ENCODE measurements around the gene C15orf40. TPM values are rescaled to one million over a fixed set of nuclear protein-coding genes. Genes with fewer than 3 reads are reported as not detected.
"Not testable (repeated sequence)": the region's sequence is repeated elsewhere in the genome, so short reads cannot be mapped to it uniquely, and the experiment has no call there.

C15orf40 gene
- 8.8 TPM for total RNA-seq
- long read RNA-seq, full-length matches to known transcripts, result 11 of 19 reads
- long read RNA-seq, partial matches to known transcripts, result 1 of 19 reads
- long read RNA-seq, other reads (novel, unspliced or antisense), result 7 of 19 reads

DNA sequence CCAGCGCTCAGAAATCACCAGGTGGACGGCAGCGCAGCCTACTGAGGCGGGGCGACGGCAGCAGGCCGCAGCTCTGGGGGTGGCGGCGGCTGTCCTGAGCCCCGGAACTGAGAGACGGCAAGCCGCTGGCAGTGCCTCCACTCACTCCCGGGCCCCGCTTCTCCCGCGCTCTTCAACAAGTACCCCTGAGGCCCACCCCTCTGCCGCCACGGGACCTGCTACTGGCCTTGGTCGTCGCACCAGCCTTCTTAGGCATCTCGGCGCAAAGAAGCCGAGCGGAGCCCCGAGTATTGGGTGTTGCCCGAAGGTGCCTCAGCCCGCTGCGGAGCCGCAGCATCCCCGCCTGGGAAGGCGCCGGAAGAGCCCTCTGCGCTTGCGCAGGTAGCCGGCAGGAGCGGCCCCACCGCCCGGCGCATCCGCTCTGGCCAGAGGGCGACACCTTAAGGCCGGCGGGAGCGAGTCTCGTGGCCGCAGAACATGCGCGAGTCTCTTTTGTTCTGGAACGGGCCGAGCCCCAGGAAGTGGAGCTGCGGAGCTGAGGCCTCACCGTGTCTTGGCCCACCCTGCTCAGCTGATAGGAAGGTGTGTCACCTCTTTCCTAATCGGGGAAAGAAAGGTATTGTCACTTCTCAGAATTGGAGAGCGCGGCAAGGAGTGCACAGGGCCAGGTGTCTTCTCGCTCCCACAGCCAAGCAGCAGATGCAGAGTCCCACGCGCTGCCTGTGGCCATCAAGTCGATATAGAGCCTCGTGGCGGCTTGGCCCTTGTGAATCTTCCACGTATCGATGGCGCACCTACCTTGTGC, at the start of gene C15orf40:
TSS of gene C15orf40 (minus strand) at position 369 of the 805 bp plus-strand sequence. CDS start at position 337, 32 bp downstream.
- ATAC-seq, result peak; percentile 99
- intact Hi-C loops (cut with micrococcal nuclease), result no loop called here
- peak; percentile 95 for DNase-seq

DNA sequence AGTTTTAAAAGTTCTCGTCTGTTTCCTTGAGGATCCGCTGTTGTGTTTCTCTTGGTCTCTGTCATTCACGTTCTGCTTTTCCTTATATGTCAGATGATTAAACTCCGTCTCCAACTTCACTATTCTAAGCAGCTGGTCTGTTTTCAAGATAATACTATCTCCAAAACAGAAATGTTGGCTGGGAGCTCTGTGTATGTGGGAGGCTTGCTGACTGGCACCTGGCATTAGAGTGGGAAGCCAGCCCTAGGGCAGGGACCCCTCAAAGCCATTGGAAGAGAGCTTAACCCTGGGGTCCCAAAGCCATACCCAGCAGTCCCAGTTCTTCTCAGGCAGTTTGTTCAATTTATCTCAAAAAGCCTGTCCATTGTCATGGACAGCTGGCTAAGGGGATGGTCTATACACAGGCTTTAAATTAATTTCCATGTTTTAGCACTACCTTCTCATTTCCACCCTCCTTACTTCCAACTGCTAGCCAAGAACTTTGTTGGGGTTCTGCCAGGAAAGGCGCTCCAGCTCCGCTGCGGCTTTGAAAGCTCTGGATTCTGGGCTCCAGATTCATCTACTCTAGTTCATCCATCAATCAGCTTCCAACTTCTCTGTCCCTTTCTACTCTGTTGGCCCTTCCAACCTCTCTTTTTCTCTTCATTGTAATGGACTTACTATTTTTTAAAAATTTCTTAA, 46.4 kb upstream of the C15orf40 start:
- intact Hi-C loops (cut with micrococcal nuclease), result no loop called here
- ATAC-seq, result peak; percentile 80
- no peak for DNase-seq

DNA sequence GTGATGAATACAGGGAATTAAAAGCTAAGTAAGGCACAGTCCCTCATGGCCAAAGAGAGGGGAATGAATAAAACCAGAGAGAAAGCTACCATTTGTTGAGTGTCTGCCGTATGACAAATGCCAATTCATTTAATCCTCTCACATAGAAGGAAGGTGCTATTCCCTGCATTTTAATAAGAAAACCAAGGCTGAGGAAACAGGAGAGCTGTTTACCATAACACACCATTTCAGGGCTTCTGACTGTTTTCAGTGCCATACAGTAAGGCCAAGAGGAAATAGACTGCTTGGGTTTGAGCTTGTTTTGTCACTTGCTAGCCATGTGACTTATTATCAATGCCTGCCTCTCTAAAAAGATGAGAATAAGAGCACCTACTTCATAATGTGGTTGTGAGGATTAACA, 45.6 kb upstream of the C15orf40 start:
- ATAC-seq (no peak), DNase-seq (no peak)
- intact Hi-C loops (cut with micrococcal nuclease), result no loop called here

DNA sequence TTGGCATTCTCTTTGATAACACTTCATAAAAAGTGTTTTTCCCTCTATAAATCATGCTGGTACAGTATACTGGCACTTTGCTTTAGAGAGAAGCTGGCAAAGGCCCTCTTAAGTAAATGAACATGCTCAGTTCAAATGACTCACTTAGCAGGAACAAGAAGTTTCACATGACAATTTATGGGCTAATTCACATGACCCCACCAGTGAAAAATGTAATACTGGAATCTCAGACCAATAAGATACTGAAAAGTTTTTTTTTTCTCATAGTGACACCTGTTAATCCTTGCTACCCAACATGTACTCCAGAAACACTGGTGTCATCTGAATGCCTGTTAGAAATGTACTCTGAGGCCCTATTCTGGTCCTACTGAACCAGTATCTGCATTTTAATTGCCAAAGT, 41.7 kb upstream of the C15orf40 start:
- intact Hi-C loops (cut with micrococcal nuclease), result no loop called here
- ATAC-seq (no peak), DNase-seq (no peak)

DNA sequence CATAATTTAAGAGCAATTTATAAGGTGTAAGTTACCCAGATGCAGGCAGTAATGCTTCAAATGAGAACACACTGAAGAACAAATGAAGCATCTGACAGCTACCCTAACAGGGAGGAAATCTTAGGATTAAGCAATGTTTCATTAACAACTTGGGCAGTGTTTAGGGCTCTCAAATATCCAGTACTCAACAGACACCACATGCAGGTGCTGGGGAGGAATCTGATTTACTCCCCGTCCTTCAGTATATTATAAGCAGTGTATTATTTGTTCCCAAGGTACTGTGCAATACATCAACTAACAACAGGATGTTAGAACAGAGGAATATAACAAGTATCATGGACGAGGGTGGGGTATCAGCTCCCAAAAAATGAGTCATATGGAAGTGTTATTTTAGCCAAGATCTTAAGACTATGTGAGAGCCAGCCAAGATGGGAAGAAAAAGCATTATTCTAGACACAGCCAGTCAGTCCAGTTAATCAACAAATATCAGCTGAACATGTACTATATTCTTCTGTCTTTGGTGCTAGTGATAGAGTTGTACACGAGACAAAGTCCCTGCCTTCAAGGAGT, 35.2 kb upstream of the C15orf40 start:
- DNase-seq, result no peak
- peak; percentile 47 for ATAC-seq
- intact Hi-C loops (cut with micrococcal nuclease), result no loop called here

DNA sequence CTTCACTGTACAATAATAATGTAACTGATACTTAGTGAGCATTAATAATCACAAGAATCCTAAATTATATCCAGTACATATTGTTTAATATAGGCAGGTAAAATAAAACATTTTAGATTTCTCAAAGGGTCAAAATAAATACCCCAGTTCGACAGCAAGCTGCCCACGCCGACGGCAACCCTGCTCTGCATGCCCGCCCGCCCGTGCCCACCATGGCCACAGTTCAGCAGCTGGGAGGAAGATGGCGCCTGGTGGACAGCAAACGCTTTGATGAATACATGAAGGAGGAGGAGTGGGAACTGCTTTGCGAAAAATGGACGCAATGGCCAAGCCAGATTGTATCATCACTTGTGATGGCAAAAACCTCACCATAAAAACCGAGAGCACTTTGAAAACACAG, 32.7 kb upstream of the C15orf40 start:
- no peak for DNase-seq
- no peak for ATAC-seq
- intact Hi-C loops (cut with micrococcal nuclease), result no loop called here

DNA sequence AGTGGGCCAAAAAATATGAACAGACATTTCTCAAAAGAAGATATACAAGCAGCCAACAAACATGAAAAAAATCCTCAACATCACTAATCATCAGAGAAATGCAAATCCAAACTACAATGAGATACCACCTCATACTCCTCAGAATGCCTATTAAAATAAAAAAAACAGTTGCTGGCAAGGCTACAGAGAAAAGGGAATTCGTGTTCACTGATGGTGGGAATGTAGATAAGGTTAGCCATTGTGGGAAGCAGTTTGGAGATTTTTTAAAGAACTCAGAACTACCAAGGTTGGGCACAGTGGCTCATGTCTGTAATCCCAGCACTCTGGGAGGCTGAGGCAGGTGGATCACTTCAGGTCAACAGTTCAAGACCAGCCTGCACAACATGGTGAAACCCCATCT, 27.8 kb upstream of the C15orf40 start:
- ATAC-seq (no peak), DNase-seq (no peak)
- intact Hi-C loops (cut with micrococcal nuclease), result no loop called here

DNA sequence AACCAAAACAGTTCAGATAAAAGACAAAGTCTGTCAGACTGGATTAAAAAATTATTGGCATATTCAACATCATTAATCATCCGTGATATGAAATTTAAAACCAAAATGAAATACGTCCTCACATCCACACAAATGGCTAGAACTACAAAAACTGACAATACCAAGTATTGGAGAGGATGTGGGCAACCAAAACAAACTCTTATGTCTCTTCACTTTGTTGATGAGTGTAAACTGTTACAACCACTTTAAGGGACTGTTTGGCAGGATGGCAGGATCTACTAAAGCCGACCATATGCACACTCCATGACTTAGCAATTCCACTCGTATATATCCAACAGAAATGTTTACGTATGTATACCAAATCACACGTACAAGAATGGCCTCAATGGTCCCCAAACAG, 24.8 kb upstream of the C15orf40 start:
- DNase-seq, result no peak
- intact Hi-C loops (cut with micrococcal nuclease), result no loop called here
- ATAC-seq, result no peak

DNA sequence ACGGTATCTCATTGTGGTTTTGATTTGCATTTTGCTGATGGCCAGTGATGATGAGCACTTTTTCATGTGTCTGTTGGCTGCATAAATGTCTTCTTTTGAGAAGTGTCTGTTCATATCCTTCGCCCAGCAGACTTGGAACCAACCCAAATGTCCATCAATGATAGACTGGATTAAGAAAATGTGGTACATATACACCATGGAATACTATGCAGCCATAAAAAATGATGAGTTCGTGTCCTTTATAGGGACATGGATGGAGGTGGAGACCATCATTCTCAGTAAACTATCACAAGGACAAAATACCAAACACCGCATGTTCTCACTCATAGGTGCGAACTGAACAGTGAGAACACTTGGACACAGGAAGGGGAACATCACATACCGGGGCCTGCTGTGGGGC, 19.8 kb upstream of the C15orf40 start:
- intact Hi-C loops (cut with micrococcal nuclease); DNase-seq; ATAC-seq: not testable (repeated sequence)

DNA sequence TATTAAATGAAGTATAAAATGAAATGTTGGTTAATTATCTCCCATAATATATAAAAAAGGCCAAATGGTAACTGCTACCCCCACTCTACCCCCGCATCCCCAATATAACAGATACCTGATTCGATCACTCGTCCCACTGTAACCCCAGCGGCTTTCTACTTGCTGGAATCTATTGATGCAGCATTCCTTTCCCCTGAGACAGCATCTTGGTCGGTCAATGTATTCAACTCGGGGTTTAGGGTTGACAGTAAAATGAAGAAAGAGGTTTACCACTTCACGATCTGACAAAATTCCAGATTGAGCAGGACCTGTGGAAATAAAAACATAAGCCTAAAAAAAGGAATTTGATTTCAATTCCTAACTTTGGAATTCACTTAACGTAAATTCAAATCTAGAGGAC, 18.6 kb upstream of the C15orf40 start:
- intact Hi-C loops (cut with micrococcal nuclease), result no loop called here
- ATAC-seq (no peak), DNase-seq (no peak)

DNA sequence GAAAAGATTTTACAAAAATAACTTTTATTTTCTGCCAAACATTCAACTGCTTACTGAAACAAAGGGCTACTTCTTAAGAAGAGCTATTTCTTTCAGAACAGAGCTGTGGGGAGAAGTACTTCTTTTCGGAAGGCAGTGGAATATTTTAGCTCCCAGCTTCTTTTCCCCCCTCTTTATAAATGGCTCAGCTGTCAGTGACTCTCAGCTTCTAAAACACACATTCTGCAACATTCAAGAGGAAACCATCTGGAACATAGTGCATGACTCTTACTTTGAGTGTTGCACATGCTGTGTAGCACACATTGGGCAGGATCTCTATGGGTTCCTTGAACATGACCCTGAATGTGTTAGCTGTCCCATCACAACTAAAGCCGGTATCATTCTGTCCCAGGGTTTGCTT, 7.0 kb upstream of the C15orf40 start:
- no peak for ATAC-seq
- intact Hi-C loops (cut with micrococcal nuclease), result no loop called here
- no peak for DNase-seq

DNA sequence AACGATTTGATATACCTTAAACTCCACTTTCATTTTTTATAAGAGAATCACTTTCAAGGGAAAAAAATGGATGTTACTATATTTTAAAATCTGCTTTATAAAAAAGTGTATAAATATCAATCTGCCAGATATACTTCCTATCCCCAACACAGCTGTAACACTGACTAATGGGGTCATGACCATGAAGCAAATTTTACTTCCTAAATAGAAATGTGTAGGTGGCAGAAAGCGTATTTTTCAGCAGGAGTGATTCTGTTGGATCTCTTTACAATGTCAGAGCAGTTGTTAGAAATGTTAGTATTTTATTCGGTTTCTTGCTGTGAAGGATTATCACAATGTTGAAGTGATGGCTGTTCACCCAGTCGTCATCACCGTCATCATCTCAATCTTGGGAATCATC, 5.5 kb upstream of the C15orf40 start:
- no peak for ATAC-seq
- DNase-seq, result no peak
- intact Hi-C loops (cut with micrococcal nuclease), result no loop called here

DNA sequence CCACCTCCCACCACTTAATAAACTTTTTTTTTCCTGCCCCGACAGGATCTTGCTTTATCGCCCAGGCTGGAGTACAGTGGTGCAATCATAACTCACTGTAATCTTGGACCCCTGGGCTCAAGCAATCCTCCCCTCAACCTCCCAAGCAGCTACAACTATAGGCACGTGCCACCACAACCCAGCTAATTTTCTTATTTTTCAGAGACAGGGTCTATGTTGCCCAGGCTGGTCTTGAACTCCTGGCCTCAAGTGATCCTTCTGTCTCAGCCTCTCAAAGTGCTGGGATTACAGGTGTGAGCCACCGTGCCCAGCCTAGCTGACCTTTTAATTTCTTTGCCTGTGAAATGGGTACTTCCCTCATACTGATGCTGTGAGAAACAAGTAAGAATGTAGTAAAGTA, 3.9 kb upstream of the C15orf40 start:
- intact Hi-C loops (cut with micrococcal nuclease), result no loop called here
- ATAC-seq (no peak), DNase-seq (no peak)

DNA sequence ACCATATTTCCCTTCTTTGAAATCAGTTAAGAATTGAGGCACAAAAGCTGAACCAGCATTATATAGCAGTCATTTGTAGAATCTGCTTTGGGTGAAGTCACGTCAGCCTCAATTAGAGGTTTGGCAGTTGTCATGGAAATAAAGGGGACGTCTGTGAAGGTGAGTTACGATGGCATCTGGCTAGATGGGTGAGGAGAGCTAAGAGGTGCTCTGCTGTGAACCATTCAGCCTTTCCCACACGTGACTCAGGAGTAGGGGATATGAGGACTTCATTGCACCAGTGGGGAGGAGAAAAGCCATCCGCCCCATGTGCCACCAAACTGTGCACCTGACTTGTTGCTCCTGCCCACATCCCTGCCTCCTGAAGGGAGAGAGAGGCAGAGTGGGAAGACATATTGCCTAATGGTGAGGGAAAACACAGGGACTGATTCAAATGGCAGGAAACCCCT, 2.8 kb upstream of the C15orf40 start:
- intact Hi-C loops (cut with micrococcal nuclease), result no loop called here
- DNase-seq (no peak), ATAC-seq (no peak)

DNA sequence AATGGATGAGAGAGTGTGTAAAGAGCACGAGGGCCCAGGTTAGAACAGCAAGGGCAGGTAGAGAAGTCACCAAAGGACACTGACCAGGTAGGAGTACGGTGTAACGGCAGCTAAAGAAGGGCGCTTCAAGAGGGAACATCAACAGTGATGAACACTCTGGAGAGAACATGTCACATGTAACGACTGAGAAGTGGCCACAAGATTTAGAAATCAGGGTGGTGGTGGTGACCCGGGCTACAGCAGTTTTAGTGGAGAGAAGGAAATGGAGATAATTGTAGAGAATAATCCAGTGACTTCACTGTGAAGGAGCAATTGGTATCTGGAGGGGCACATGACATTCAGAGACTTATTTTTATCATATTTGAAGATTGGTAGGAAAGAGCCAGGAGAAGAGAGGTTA, 1.2 kb upstream of the C15orf40 start:
- intact Hi-C loops (cut with micrococcal nuclease), result no loop called here
- DNase-seq (no peak), ATAC-seq (no peak)

DNA sequence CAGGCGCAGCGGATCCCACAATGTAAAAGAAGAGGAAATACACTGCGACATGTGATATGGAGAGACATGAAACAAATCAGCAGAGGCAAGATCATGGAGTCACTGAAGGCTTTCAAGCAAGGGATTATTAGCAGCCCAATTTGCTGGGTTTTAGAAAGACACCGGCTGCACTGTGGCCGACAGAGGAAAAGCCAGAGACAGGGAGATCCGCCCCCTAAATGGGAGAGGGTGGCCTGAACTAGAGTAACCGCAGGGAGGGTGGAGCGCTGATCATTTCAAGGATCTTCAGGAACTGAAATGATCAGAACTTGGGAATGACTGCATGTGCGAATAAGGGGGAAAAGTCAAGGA, 612 bp upstream of the C15orf40 start:
- no peak for ATAC-seq
- intact Hi-C loops (cut with micrococcal nuclease), result no loop called here

DNA sequence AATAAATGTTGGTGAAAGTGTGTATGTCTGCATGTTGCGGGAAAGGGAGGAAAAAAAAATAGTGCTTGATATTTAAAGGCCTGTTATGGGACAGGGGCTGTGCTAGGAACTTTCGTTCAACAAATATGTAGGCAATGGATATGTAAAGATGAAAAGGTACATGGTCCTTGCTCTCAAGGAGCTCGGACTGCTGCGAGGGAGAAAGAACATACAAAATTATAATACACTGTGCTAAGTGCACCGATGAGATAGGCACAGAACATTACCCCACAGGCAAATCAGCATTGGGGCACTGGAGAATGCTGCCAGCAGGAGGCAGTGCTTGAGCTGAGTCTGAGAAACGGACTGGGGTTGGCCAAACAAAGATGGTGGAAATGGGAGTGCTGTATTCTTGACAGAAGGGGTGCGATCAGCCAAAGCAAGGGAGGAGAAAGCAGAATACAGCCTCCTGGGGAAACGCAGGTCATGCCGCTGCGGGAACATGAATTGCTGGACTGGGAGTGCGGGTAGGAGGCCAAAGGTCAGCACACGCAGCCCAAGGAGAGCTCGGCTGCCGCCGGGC, 649 bp downstream of the C15orf40 start:
- DNase-seq (peak; percentile 70), ATAC-seq (peak; percentile 80)
- intact Hi-C loops (cut with micrococcal nuclease), result no loop called here

More for the DNA sequence above, 612 bp upstream of the C15orf40 start:
- DNase-seq, result no peak

DNA sequence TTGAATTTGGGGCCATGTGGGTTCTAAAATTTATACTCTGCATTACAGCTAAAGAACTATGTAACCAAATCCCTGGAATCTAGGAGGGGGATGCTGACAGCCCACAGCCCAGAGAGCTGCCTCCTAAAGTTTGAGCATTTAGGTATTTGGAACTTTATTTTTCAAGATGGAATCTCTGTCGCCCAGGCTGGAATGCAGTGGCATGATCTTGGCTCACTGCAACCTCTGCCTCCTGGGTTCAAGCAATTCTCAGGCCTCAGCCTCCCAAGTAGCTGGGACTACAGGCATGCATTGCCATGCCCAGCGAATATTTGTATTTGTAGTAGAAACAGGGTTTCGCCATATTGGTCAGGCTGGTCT, 10.8 kb downstream of the C15orf40 start:
- intact Hi-C loops (cut with micrococcal nuclease), result loop anchor here (10.0 kb wide), 1 partner anchor 156 kb away; no protein-coding TSS in a partner anchor
- DNase-seq, result not testable (repeated sequence)
- peak; percentile 11 for ATAC-seq

DNA sequence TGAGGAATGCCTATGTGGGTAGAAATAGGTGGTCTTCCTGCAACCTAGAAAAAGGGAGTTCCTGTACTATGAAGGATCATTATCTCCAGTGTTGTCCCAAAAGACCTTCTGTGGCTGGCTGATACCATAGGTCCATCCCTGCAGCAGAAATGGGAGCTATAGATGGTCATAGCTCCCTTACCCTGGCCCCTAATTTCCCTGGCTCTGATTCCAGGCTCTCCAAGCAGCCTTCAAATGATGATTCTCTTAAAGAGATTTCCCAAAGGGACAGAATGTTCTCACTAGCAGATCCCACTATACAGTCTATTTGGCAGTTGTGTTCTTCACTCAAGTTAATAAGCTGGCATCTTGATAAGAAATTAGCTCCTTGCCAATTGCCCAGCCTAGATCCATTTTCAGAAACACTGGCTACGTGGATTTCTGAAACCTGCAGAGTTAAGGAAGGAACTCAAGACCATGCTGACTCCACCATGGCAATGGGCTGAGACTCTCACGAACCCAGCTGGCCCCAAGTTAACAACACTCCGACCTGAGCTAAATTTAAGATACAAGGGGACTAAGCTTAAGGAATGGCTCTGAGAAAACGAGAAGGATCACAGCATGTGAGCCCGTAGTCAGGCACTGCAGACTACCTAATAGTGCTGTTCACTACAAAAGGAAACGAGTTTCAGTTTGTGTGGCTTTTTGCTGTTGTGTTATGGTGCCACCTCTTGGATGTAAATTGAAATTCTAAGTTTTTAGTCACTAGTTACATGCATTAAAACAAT, 11.4 kb downstream of the C15orf40 start:
- ATAC-seq, result peak; percentile 85
- no peak for DNase-seq
- intact Hi-C loops (cut with micrococcal nuclease), result loop anchor here (10.0 kb wide), 1 partner anchor 155 kb away; no protein-coding TSS in a partner anchor

All from left ventricle myocardium superior (tissue), 1 donor.